Stimulated activated CD4-positive, alpha-beta T cell treated with anti-CD3 and anti-CD28 coated beads, Interleukin-1b, Interleukin-23, amount 100 ng/mL, for 1 hour (primary cell): Measurements from ENCODE around the gene PDE4D.

Experiments
- DNase-seq, 2 donors: peaks; one replicate each; pipeline ENCODE4 v3.0.0-alpha.2; 2020; ENCODE audit warnings: low read depth in 2 of 2

The PDE4D gene

GRCh38 chr5:59517926-59518585 lies 375.5 kb downstream of the PDE4D start:
- DNase-seq: no peak

- no peak for DNase-seq
Measured at GRCh38 chr5:59516161-59516560, 377.4 kb downstream of the PDE4D start.

- no peak for DNase-seq
Measured at GRCh38 chr5:59506285-59506877, 387.1 kb downstream of the PDE4D start.

GRCh38 chr5:59504043-59504442 lies 389.5 kb downstream of the PDE4D start:
- DNase-seq: no peak

GRCh38 chr5:59503220-59503619 lies 390.3 kb downstream of the PDE4D start:
- DNase-seq: no peak

- no peak for DNase-seq
Measured at GRCh38 chr5:59501316-59501715, 392.2 kb downstream of the PDE4D start.

- DNase-seq: no peak
Measured at GRCh38 chr5:59500014-59500413, 393.5 kb downstream of the PDE4D start.

GRCh38 chr5:59497207-59497606 lies 396.3 kb downstream of the PDE4D start:
- no peak for DNase-seq

- DNase-seq: no peak
Measured at GRCh38 chr5:59496524-59497134, 396.9 kb downstream of the PDE4D start.

- DNase-seq: no peak
Measured at GRCh38 chr5:59491945-59492344, 401.6 kb downstream of the PDE4D start.

GRCh38 chr5:59489551-59489950 lies 404.0 kb downstream of the PDE4D start:
- no peak for DNase-seq

- DNase-seq: no peak
Measured at GRCh38 chr5:59487772-59488729, 405.5 kb downstream of the PDE4D start.

GRCh38 chr5:59487068-59487686 lies 406.3 kb downstream of the PDE4D start:
- DNase-seq: no peak

- no peak for DNase-seq
Measured at GRCh38 chr5:59486508-59486907, 407.0 kb downstream of the PDE4D start.

GRCh38 chr5:59485629-59486439 lies 407.7 kb downstream of the PDE4D start:
- DNase-seq: no peak

- DNase-seq: no peak
Measured at GRCh38 chr5:59485107-59485506, 408.4 kb downstream of the PDE4D start.

- DNase-seq: no peak
Measured at GRCh38 chr5:59484618-59485017, 408.9 kb downstream of the PDE4D start.

GRCh38 chr5:59483971-59484472 lies 409.5 kb downstream of the PDE4D start:
- DNase-seq: no peak

- DNase-seq: no peak
Measured at GRCh38 chr5:59479086-59479485, 414.4 kb downstream of the PDE4D start.

- DNase-seq: no peak
Measured at GRCh38 chr5:59474324-59474723, 419.2 kb downstream of the PDE4D start.

- no peak for DNase-seq
Measured at GRCh38 chr5:59473611-59474010, 419.9 kb downstream of the PDE4D start.
